ENCODE data around the gene SRGAP2C.
"Not testable (repeated sequence)": the region's sequence is repeated elsewhere in the genome, so short reads cannot be mapped to it uniquely, and the experiment has no call there.

Gene SRGAP2C

DNA sequence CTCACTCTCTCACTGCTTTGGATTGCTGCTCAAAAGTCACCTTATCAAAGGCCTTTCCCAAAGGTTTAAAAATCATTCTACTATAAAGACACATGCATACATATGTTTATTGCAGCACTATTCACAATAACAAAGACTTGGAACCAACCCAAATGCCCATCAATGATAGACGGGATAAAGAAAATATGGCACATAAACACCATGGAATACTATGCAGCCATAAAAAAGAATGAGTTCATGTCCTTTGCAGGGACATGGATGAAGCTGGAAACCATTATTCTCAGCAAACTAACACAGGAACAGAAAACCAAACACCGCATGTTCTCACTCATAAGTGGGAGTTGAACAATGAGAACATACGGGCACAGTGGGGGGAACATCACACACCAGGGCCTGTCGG, 45.9 kb downstream of the SRGAP2C start:
- DNase-seq = not testable (repeated sequence)

DNA sequence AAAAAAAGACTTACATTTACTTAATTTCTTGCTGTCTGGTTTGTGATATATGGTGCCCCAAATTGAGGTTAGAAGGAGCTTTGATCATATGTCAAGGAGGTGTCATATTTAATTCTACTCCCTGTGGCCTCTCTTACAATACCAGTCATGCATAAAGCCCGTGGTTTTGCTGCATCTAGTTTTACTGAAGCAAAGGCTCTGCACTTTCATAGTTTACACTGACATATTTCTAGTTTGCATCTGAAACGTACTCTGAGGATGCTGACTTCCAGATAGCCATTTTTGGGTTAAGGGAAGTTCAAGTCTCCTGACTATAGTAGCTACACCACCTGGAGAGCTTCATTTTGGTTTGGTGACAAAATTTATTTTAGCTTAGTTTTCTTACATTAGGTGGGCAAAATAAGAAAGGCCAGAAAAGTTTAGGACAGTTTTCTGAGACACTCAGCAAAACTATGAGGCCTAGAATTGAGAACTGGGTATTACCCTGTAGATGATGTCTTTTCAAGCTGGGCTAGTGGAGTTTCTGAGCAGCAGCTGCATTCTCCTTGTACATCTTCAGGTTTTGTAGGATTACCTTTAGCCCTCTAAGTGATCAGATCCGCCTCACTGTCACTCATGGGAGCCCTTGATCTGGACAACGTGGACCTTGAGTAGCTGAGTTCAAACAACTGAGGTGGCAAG, 47.8 kb downstream of the SRGAP2C start:
- DNase-seq = not testable (repeated sequence)

DNA sequence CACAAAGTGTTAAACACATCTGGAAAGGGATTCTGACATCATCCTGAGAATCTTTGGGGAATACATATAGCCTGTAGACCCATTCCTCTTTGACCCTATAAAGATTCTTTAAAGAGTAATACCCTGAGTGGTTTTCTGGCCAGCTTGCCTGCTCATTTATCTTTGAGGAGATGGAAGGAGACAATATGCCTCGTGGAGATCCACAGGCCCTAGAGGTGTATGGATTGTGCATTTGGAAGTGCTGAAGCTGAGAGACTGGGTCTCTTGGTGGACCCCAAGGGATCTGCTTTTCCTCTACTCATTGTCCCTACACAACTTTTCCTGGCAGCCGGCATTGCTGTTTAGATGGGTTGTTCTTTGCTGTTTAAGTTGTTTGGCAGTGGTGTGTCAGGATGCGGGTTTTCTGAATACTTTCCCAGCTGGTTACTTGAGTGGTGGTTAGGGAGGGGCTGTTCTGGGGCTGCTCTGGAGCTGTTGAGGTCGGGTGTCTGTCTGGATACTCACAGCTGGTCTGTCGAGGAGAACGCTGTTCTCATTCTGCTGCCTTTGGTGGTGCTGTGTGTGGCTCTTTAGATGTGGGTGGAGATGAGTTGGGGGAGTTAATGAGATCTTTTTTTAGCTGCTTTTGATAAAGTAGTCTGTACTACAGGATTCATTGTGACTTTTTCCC, 49.5 kb downstream of the SRGAP2C start:
- DNase-seq = not testable (repeated sequence)

DNA sequence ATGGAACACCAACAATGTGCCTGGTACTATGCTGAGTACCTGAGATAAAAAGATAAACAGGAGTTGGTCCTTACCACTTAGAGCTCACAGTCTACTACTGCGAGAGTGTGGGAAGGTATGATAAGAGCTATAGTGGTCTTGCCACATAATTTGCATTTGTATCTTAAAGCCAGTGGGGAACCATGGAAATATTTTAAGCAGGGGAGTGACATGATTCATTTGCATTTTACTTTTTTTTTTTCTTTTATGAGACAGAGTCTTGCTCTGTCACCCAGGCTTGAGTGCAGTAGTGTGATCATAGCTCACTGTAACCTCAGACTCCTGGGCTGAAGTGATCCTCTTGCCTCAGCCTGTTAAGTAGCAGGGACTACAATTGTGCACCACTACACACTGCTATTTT, 53.6 kb downstream of the SRGAP2C start:
- DNase-seq = peak; percentile 1

DNA sequence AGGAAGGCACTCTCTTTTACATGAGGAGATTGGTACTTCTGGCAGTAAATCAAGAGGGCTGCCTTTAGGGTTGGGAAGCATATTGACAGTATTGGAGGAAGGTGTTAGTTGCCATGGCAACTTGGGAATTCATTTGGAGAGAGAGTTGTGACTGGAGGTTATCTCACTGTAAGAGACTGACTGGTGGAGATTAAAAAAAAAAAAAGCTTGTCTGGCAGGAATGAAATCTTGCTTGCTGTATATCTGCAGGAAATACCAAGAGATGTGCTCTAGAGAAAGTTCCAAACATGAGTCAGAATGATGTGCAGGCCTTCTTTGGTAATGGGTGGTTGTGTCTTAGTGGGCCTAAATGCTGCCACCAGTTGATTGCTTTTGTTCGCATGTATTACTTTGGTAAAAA, 59.1 kb downstream of the SRGAP2C start:
- DNase-seq = not testable (repeated sequence)

DNA sequence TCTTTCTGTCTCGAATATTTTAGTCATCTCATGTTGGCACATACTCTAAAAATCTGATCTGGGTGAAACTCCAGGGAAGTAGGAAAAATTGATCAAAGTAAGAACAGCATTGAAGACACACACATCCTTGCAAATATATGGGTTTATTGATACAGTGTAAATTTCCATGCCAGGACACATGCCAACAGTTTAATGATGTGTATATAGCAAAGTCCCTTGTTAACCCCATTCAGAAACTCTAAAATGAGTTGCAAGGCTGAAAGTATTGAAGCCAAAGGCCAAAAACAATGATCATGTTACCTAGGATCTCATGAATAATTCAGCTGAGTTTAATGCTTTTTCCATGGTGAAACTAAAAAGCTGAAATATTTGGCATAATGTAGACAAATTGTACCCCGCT, 61.6 kb downstream of the SRGAP2C start:
- DNase-seq = not testable (repeated sequence)

DNA sequence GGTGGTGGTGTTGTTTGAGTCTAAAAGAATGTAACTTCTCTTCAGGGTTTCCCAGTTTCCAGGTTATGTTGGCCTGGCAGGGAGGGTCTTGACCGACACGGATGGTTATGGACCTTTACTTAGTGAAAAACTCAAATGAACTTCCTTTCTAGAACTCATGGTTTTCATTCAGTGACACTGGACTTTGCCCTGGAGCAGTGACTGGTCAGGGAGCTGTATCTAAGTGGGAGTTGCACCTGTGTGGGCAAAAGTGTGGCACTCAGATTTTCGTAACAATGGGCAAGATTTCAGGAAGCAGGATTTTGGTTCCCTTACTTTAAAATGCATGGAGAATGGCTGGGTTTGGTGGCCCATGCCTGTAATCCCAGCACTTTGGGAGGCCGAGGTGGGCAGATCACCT, 67.9 kb downstream of the SRGAP2C start:
- DNase-seq = not testable (repeated sequence)

DNA sequence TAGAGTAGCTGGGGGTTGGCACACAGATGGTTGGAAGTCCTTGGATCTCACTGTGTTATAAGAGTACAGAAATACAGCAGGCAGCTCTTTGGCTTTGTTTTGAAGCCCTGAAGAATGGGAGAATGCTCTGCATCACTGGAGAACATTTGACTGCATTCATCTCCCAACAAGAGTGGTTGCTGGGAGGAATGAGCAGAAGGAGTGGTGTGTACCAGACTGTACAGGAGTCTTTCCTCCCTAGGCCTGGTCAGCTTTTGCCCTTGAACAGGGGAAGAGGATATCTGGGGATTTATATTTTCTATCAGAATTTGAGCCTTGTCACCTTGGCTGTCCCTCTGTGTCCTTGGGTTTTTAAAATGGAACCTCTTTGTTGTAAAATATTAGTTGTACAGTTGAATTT, 69.8 kb downstream of the SRGAP2C start:
- DNase-seq = not testable (repeated sequence)

DNA sequence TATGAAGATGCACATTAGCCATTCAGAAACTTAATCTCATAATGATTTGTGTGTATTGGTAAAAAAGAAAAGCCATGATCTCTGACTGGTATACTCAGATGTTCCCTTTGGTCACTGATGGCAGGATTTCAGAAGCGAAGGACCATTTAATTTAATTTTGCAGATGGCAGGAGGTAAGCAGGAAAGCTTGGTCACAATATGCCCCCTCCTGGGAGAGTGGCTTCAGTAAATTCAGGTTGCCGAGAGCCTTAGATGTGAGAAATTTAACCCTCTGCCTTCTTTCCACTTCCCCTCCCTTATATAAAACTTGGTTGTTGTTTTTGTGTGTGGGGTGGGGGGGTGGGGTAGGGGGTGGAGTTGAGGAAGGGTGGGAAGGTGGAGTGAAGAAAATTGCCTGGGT, 72.9 kb downstream of the SRGAP2C start:
- DNase-seq = not testable (repeated sequence)

DNA sequence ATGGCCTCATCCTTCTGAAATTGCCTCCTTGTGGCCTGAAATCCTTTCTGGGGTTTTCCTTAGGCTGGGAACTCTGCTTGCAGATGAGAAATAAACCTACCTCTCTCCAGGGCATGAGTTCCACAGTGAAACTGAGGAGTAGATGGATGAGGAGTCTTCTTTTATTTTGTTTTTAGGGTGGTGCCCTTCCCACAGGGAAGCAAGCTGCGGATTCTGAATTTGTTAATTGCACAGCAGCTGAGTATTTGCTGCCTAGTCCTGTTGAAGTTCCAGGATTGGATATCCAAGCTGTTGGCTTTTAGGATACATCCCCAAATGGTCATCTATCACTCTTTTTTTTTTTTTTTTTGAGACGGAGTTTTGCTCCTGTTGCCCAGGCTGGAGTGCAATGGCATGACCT, 73.4 kb downstream of the SRGAP2C start:
- not testable (repeated sequence) for DNase-seq

DNA sequence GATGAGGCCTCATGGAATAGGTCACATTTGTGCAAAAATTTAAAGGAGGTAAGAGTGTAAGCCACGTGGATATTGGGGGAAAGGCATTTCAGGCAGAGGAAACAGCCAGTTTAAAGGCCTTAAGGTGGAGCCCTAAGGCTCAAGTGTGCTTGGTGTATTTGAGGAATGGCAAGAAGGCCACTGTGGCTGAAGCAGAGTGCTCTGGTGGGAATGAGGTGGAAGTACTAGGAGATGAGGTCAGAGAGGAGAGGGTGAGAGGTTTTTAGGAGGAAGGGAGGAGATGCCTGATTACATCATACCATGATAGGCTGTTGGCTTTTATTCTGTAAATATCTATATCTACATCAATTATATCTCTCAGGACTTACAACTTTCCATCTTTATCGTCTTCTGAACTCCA, 75.4 kb downstream of the SRGAP2C start:
- not testable (repeated sequence) for DNase-seq

DNA sequence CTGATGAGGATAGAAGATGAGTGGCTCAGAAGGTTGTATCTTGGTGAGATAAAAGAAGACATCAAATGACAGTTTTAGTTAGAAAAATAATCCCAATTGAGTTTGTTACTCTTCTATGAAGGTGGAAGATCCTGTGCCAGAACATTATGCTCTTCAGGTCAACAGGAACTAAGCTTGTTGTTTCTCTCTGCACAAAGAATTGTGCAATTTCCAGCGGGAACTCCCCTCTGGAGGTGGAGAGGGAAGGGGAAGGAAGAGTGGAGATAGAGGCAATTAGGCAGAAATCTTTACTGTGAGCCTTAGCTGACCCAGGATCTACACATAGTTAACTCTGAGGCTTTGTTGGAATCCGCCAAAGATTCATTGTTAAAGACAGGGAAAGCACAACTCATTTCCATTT, 77.4 kb downstream of the SRGAP2C start:
- not testable (repeated sequence) for DNase-seq

DNA sequence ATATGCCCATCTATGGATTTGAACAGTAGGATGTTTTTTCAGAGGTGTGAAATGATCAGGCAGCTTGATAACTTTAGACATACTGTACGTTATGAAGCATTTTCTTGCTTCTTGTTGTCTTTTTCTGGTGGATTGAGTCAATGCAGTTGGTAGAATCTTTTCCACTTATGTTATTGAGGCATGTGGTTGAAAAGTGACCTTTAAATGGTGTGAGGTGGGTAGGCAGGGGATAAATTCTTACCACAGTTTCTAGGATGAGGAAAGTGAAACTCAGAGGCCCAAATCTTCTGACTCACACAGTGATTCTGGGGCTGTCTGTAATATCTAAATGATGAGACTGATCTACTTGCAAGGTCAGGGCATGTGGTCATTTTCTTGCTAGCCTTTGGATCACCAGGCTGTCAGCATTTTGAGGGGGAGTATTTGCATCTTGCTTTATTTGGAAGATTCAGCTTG, 79.0 kb downstream of the SRGAP2C start:
- not testable (repeated sequence) for DNase-seq

DNA sequence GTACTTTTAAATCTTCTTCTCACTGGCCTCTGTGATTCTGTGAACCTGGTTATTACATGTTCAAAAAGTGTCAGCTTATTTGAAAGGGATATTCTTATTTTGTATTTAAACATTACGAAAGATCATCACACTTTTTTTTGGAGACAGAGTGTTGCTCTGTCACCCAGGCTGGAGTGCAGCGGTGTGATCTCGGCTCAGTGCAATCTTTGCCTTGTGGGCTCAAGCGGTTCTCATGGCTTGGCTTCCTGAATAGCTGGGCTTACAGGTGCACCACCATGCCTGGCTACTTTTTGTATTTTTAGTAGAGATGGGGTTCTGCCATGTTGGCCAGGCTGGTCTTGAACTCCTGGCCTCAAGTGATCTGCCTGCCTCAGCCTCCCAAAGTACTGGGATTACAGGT, 82.3 kb downstream of the SRGAP2C start:
- DNase-seq = not testable (repeated sequence)

DNA sequence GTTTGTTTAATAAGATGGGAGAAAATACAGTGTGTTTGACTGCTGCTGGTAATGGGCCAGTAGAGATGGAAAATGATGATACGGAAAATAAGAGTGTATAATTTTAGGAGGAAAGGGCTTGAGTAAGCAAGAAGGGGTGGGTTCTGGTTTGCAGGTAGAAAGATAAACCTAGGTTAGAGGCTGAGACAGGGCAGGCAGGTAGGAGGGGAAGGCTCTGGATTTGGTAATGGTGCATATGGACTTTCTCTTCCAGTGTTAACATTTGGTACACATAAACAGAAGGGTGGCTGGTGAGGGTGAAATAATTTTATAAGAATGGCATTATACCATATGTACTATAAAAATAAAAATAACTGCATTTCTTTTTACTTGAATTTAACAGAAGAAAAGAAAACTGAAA, 84.5 kb downstream of the SRGAP2C start:
- not testable (repeated sequence) for DNase-seq

DNA sequence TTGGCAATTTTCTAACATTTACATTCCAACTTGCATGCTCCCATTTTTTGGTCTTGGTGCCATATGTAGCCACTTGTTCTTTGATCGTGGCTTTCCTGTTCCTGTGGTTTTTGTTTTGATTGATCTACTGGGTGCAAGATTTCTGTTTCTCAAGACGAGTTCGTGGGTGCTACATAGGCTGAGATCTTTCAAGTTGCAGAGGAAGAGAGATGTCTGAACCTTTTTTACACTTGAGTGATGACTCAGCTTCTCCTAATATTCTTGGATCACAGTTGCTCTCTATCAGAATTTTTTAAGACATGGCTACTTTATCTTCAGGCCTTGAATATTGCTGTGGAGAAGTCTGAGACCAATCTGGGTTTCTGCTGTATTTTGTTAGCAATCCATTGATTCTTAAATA, 85.2 kb downstream of the SRGAP2C start:
- not testable (repeated sequence) for DNase-seq

DNA sequence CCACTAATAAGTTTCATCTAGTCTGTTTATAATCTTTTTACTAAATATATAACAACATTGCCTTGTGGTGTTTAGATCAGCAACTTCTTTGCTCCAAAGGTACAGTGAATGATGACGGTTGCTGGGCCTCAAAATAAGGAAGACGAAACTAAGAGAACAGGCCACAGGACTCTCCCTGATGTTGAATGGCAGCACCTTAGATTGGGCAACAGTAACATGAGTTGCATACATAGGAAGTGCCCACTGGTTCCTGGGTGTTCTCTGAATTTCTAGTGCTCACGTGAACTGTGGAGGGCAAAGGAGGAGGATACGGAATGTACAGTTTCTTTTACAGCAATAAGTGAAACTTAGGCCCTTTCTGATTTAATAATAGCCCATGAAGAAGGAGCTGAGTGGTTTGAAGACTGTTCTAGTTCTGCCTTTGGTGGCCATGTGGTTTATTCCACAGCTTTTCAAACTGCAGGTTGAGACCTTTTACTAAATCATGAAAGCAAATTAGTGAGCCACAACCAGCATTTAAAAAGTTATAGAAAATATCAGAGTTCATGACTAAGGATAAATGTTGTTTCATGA, 86.5 kb downstream of the SRGAP2C start:
- not testable (repeated sequence) for DNase-seq

DNA sequence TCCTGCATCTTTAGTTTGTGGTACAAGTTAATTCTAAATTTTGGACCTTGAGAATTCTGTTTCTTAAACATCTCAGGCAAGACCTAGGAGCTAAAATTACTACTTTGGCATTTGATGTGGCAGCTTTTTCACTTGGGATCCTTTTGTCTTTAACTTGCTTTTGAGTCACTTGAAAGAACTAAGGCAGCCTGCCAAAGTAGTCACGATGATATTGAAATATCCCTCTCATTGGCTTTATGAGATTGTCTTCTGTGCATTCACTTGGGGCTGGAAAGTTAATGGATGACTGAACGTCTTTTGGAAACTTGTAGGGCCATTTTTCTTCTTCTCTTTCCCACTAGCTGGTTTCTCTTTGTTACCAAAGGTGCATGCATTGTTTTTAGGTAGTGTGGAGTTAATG, 90.7 kb downstream of the SRGAP2C start:
- DNase-seq = not testable (repeated sequence)

DNA sequence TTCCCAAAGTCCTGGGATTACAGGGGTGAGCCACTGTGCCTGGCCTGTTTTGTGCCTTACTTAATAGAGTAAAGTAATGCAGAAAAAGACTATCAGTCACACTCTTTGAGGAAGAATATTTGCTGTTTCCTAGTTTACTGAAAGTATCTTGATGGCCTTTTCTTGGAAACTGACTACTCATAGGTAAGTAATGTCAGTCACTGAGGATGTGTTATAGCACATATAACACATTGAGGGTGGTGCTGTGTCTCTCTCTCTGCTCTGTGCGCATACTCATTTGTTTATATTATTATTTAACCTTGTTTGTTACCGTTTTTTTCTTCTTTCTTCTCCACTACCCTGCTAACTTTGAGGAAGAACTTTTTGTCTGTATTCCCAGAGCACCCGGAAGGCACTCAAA, 93.4 kb downstream of the SRGAP2C start:
- not testable (repeated sequence) for DNase-seq

DNA sequence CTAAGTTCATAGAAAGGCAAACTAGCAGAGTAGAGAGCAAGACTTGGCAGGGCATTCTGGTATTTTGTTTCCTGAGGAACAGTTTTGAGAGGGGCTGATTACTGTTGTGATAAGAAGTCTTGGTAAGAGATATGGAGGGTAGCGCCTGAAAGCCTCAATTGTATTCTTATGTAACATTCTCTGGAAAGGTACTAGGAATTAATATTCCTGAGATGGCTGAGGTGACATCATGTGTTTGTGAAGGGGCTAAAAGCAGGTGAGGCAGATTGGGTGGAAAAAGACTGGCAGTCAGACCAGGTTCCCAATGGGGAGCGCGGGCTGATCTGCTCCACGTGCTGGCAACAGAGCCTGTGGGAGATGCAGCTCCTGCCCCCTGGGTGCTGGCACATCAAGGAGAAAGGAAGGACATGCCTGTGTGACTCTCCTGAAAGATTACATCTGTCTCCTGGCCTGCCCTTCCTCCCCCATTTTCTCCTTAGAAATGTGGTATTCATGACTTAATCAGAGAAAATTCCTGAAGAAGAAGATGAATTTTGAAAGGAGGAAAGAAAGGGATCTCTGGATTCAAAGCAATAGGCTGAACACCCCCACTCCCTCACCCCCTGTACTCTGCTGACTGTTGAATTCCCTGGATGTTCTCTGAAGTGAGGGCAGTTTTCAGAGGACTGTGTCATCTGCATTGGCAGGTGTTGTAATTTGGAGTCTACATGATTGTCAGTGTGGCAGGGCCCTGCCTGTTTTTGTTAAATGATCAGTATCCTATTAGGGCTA, 94.2 kb downstream of the SRGAP2C start:
- DNase-seq = not testable (repeated sequence)

DNA sequence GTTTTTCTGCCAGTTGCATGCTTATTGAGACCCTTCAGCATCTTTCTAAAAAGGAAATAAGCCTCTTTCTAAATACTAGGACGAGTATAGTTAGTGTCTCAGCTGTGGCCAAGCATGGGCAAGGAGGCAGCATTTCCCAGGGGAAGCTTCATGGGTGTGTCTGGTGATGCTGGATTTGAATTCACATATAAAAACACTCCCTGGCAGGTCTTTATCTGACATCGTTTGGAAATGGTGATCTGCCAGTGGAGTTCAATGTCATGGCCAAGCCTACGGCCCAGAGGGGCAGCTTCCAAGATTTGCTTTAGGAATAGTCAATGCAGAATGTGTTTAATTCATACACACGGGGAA, 94.7 kb downstream of the SRGAP2C start:
- not testable (repeated sequence) for DNase-seq

DNA sequence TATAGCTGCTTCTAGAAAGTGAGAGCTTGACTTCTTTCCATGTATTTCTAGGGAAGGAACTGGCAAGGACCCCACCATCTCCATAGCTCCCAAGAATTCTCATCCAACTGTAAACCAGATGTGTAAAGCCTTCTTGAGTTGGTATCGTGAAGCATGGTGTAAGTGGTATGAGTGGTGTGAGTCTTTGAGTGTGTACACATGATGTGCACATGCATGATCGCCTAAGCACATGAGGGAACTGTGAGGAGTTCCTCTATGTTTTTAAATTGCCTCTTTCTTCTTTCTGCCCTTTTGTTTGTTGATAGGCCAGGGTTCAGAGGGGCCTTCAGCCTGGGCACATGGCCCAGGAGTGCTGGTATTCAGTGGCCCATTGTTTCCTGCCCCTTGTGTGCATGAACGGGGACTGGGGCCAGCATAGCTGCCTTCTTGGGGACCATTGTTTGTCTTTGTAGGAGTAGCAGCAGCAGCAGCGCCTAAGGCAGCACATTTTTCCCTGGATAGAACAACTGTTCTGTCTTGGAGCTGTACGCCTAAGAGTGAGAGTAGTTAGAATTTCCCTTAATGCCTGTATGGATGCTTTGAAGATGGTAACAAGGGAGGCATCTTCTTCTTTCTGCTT, 96.0 kb downstream of the SRGAP2C start:
- not testable (repeated sequence) for DNase-seq

DNA sequence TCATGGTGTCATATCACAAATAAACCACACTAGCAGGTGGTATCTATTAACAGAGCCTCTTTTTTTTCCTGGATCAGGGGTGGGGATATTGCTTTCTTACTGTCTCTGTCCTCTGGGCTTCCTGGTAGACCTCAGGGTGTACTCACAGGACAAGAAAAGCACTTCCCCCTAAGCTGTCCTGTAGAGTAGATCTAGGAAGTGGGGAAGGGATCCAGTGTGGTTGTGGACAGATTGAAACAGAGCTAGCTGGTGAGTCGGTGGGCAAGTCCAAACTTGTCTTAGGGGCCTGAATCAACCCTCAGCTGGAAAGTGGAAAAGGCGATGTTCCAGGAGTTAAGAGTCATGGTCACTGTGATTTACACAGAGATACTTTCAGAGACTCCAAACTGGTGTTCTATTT, 96.7 kb downstream of the SRGAP2C start:
- not testable (repeated sequence) for DNase-seq
